Astrocyte of the hippocampus (primary cell): Measurements from ENCODE around the gene WDR46.
"Not testable (repeated sequence)": the region's sequence is repeated elsewhere in the genome, so short reads cannot be mapped to it uniquely, and the experiment has no call there.

Source experiments
- DNase-seq: peaks from one replicate; pipeline ENCODE4 v3.0.0; 2011; ENCODE audit warnings: low read depth, low spot score

The WDR46 gene

GRCh38 chr6:33271117-33271467 is 17.9 kb downstream of the WDR46 start:
- DNase-seq, result no peak

- no peak for DNase-seq
Measured at GRCh38 chr6:33264015-33264414, 25.0 kb downstream of the WDR46 start.

GRCh38 chr6:33262490-33262889 is 26.5 kb downstream of the WDR46 start:
- DNase-seq, result not testable (repeated sequence)

- DNase-seq, result no peak
Measured at GRCh38 chr6:33259032-33259431, 30.0 kb downstream of the WDR46 start.

- DNase-seq, result no peak
Measured at GRCh38 chr6:33254591-33254990, 34.4 kb downstream of the WDR46 start.

- DNase-seq, result no peak
Measured at GRCh38 chr6:33252759-33253158, 36.3 kb downstream of the WDR46 start.

- DNase-seq, result no peak
Measured at GRCh38 chr6:33251395-33252012, 37.5 kb downstream of the WDR46 start.

- no peak for DNase-seq
Measured at GRCh38 chr6:33250731-33251130, 38.3 kb downstream of the WDR46 start.

GRCh38 chr6:33249732-33250630 is 39.1 kb downstream of the WDR46 start:
- DNase-seq, result peak; percentile 78

GRCh38 chr6:33248932-33249731 is 39.9 kb downstream of the WDR46 start:
- DNase-seq, result peak; percentile 99

GRCh38 chr6:33248643-33248931 is 40.5 kb downstream of the WDR46 start:
- DNase-seq, result no peak

- DNase-seq, result peak; percentile 94
Measured at GRCh38 chr6:33247977-33248642, 40.9 kb downstream of the WDR46 start.

- DNase-seq, result no peak
Measured at GRCh38 chr6:33243476-33243875, 45.6 kb downstream of the WDR46 start.

- no peak for DNase-seq
Measured at GRCh38 chr6:33241968-33242367, 47.1 kb downstream of the WDR46 start.

- no peak for DNase-seq
Measured at GRCh38 chr6:33237741-33238140, 51.3 kb downstream of the WDR46 start.

- no peak for DNase-seq
Measured at GRCh38 chr6:33236852-33237251, 52.2 kb downstream of the WDR46 start.

GRCh38 chr6:33236328-33236727 is 52.7 kb downstream of the WDR46 start:
- DNase-seq, result no peak

GRCh38 chr6:33235221-33235634 is 53.8 kb downstream of the WDR46 start:
- no peak for DNase-seq
